SK-N-SH treated with all-trans-retinoic acid at 6 μM for 48 hours (cell line): Measurements from ENCODE around the gene KCNB1.

Experiments used
- ATAC-seq: fragments of 200-7000 bp; cut with Tn5 transposase; 3 replicates; pipeline ENCODE4 v1.9.1; 2020; ENCODE audit warnings: mild to moderate bottlenecking, moderate library complexity
- ARNTL ChIP-seq: fragments of 450-650 bp; formaldehyde crosslinking; IDR thresholded peaks from 2 replicates; pipeline ENCODE4 v1.5.0; 2020; ENCODE audit warnings: low read depth, mild to moderate bottlenecking, moderate library complexity, borderline replicate concordance
- BACH2 ChIP-seq: fragments of 250-450 bp; sonication (Bioruptor Pico); IDR thresholded peaks from 2 replicates; pipeline ENCODE4 v1.9.0; 2021; ENCODE audit warnings: mild to moderate bottlenecking, borderline replicate concordance
- CSDC2 ChIP-seq: fragments of 250-450 bp; sonication (Bioruptor Pico); IDR thresholded peaks from 2 replicates; pipeline ENCODE4 v1.5.0; 2020; ENCODE audit warnings: mild to moderate bottlenecking, moderate library complexity
- ESRRG ChIP-seq: fragments of 250-450 bp; sonication (Bioruptor Pico); IDR thresholded peaks from 2 replicates; pipeline ENCODE4 v1.6.1; 2021; ENCODE audit warnings: mild to moderate bottlenecking
- GLIS3 ChIP-seq: fragments of 250-450 bp; sonication (Bioruptor Pico); IDR thresholded peaks from 2 replicates; pipeline ENCODE4 v1.5.0; 2020; ENCODE audit warnings: mild to moderate bottlenecking, moderate library complexity
- ISL1 ChIP-seq: fragments of 250-450 bp; sonication (Bioruptor Pico); IDR thresholded peaks from 2 replicates; pipeline ENCODE4 v2.1.2; 2022; ENCODE audit warnings: mild to moderate bottlenecking, moderate library complexity
- OSR1 ChIP-seq: fragments of 250-450 bp; sonication (Bioruptor Pico); IDR thresholded peaks from 2 replicates; pipeline ENCODE4 v1.8.0; 2022; ENCODE audit warnings: moderate library complexity, mild to moderate bottlenecking, inconsistent platforms
- POU6F1 ChIP-seq: fragments of 250-450 bp; sonication (Bioruptor Pico); IDR thresholded peaks from 2 replicates; pipeline ENCODE4 v1.8.0; 2021; ENCODE audit warnings: low read depth, mild to moderate bottlenecking, moderate library complexity, borderline replicate concordance
- PPARA ChIP-seq: fragments of 250-450 bp; sonication (Bioruptor Pico); IDR thresholded peaks from 2 replicates; pipeline ENCODE4 v1.5.0; 2020; ENCODE audit warnings: mild to moderate bottlenecking, borderline replicate concordance
- RARB ChIP-seq: fragments of 250-450 bp; sonication (Bioruptor Pico); IDR thresholded peaks from 2 replicates; pipeline ENCODE4 v1.8.0; 2021; ENCODE audit warnings: mild to moderate bottlenecking, moderate library complexity
- SNAI2 ChIP-seq: fragments of 250-450 bp; sonication (Bioruptor Pico); IDR thresholded peaks from 2 replicates; pipeline ENCODE4 v1.5.0; 2020; ENCODE audit warnings: mild to moderate bottlenecking, moderate library complexity
- TCF4 ChIP-seq: fragments of 250-450 bp; sonication (Bioruptor Pico); IDR thresholded peaks from 2 replicates; pipeline ENCODE4 v1.8.0; 2021; ENCODE audit warnings: mild to moderate bottlenecking, moderate library complexity, borderline replicate concordance
- TOX ChIP-seq: fragments of 250-450 bp; sonication (Bioruptor Pico); IDR thresholded peaks from 2 replicates; pipeline ENCODE4 v1.8.0; 2021; ENCODE audit warnings: mild to moderate bottlenecking, moderate library complexity, borderline replicate concordance
- ZC3H10 ChIP-seq: fragments of 250-450 bp; sonication (Bioruptor Pico); IDR thresholded peaks from 2 replicates; pipeline ENCODE4 v1.5.1; 2021; ENCODE audit warnings: mild to moderate bottlenecking, moderate library complexity
- ZFP3 ChIP-seq: fragments of 250-450 bp; sonication (Bioruptor Pico); IDR thresholded peaks from 2 replicates; pipeline ENCODE4 v1.5.0; 2020; ENCODE audit warnings: mild to moderate bottlenecking, moderate library complexity
- ZFP30 ChIP-seq: fragments of 450-650 bp; formaldehyde crosslinking; IDR thresholded peaks from 2 replicates; pipeline ENCODE4 v1.5.0; 2022; ENCODE audit warnings: mild to moderate bottlenecking, moderate library complexity
- ZNF565 ChIP-seq: fragments of 450-650 bp; formaldehyde crosslinking; conservative IDR thresholded peaks from 2 replicates; pipeline ENCODE4 v1.5.0; 2020; ENCODE audit warnings: low read depth, mild to moderate bottlenecking, moderate library complexity
- ZNF8 ChIP-seq: fragments of 450-650 bp; formaldehyde crosslinking; IDR thresholded peaks from 2 replicates; pipeline ENCODE4 v1.5.0; 2020; ENCODE audit warnings: mild to moderate bottlenecking, moderate library complexity
- TF ChIP-seq, protein P1 (sequence below): fragments of 250-450 bp; sonication (Bioruptor Pico); IDR thresholded peaks from 2 replicates; pipeline ENCODE4 v1.5.1; 2021; ENCODE audit warnings: mild to moderate bottlenecking, moderate library complexity
- TF ChIP-seq, protein P2 (sequence below): fragments of 250-450 bp; sonication (Bioruptor Pico); IDR thresholded peaks from 2 replicates; pipeline ENCODE4 v1.5.1; 2020; ENCODE audit warnings: low read depth, mild to moderate bottlenecking, moderate library complexity
- TF ChIP-seq, protein P3 (sequence below): fragments of 250-450 bp; sonication (Bioruptor Pico); IDR thresholded peaks from 2 replicates; pipeline ENCODE4 v1.5.0; 2020; ENCODE audit warnings: mild to moderate bottlenecking, moderate library complexity

Gene KCNB1

GRCh38 chr20:49496553-49497397 lies 14.3 kb upstream of the KCNB1 start:
- TF ChIP-seq GLIS3 (CRISPR knock-in tag) (no peak), ZFP30 (no peak), ARNTL (CRISPR knock-in tag) (no peak), BACH2 (CRISPR knock-in tag) (no peak), TCF4 (CRISPR knock-in tag) (no peak), CSDC2 (CRISPR knock-in tag) (no peak), ZNF565 (CRISPR knock-in tag) (no peak)
- TF ChIP-seq, protein P1, sequence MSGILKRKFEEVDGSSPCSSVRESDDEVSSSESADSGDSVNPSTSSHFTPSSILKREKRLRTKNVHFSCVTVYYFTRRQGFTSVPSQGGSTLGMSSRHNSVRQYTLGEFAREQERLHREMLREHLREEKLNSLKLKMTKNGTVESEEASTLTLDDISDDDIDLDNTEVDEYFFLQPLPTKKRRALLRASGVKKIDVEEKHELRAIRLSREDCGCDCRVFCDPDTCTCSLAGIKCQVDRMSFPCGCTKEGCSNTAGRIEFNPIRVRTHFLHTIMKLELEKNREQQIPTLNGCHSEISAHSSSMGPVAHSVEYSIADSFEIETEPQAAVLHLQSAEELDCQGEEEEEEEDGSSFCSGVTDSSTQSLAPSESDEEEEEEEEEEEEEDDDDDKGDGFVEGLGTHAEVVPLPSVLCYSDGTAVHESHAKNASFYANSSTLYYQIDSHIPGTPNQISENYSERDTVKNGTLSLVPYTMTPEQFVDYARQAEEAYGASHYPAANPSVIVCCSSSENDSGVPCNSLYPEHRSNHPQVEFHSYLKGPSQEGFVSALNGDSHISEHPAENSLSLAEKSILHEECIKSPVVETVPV (CRISPR knock-in tag), result no peak
- no peak; the same call in 2 of the 3 replicates for ATAC-seq

- ATAC-seq, result no peak
- TF ChIP-seq OSR1 (CRISPR knock-in tag) (no peak), CSDC2 (CRISPR knock-in tag) (no peak), ARNTL (CRISPR knock-in tag) (no peak), BACH2 (CRISPR knock-in tag) (no peak), TOX (no peak), ZC3H10 (CRISPR knock-in tag) (no peak)
- TF ChIP-seq, protein P2, sequence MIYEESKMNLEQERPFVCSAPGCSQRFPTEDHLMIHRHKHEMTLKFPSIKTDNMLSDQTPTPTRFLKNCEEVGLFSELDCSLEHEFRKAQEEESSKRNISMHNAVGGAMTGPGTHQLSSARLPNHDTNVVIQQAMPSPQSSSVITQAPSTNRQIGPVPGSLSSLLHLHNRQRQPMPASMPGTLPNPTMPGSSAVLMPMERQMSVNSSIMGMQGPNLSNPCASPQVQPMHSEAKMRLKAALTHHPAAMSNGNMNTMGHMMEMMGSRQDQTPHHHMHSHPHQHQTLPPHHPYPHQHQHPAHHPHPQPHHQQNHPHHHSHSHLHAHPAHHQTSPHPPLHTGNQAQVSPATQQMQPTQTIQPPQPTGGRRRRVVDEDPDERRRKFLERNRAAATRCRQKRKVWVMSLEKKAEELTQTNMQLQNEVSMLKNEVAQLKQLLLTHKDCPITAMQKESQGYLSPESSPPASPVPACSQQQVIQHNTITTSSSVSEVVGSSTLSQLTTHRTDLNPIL (CRISPR knock-in tag), result no peak
- TF ChIP-seq, all 23 proteins: peak for 0
Measured at GRCh38 chr20:49496043-49496442, 13.6 kb upstream of the KCNB1 start.

- TF ChIP-seq, protein P3, sequence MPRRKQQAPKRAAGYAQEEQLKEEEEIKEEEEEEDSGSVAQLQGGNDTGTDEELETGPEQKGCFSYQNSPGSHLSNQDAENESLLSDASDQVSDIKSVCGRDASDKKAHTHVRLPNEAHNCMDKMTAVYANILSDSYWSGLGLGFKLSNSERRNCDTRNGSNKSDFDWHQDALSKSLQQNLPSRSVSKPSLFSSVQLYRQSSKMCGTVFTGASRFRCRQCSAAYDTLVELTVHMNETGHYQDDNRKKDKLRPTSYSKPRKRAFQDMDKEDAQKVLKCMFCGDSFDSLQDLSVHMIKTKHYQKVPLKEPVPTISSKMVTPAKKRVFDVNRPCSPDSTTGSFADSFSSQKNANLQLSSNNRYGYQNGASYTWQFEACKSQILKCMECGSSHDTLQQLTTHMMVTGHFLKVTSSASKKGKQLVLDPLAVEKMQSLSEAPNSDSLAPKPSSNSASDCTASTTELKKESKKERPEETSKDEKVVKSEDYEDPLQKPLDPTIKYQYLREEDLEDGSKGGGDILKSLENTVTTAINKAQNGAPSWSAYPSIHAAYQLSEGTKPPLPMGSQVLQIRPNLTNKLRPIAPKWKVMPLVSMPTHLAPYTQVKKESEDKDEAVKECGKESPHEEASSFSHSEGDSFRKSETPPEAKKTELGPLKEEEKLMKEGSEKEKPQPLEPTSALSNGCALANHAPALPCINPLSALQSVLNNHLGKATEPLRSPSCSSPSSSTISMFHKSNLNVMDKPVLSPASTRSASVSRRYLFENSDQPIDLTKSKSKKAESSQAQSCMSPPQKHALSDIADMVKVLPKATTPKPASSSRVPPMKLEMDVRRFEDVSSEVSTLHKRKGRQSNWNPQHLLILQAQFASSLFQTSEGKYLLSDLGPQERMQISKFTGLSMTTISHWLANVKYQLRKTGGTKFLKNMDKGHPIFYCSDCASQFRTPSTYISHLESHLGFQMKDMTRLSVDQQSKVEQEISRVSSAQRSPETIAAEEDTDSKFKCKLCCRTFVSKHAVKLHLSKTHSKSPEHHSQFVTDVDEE (CRISPR knock-in tag), result no peak
- TF ChIP-seq, protein P2 (CRISPR knock-in tag), result no peak
- TF ChIP-seq CSDC2 (CRISPR knock-in tag) (no peak), PPARA (CRISPR knock-in tag) (no peak), POU6F1 (no peak), GLIS3 (CRISPR knock-in tag) (no peak), ZNF8 (CRISPR knock-in tag) (no peak), TCF4 (CRISPR knock-in tag) (no peak), ZFP3 (CRISPR knock-in tag) (no peak)
- TF ChIP-seq, all 23 proteins: peak for 0
- ATAC-seq, result no peak
Measured at GRCh38 chr20:49490689-49491088, 8.2 kb upstream of the KCNB1 start.

- TF ChIP-seq PPARA (CRISPR knock-in tag), result no peak
- TF ChIP-seq ESRRG (CRISPR knock-in tag), result no peak
- no peak for TF ChIP-seq ZFP30
- TF ChIP-seq TOX, result no peak
- no peak for TF ChIP-seq ZNF565 (CRISPR knock-in tag)
- TF ChIP-seq TCF4 (CRISPR knock-in tag), result no peak
- no peak for TF ChIP-seq BACH2 (CRISPR knock-in tag)
- no peak for TF ChIP-seq OSR1 (CRISPR knock-in tag)
- TF ChIP-seq POU6F1, result no peak
- no peak for TF ChIP-seq SNAI2
- TF ChIP-seq ISL1 (CRISPR knock-in tag), result no peak
- TF ChIP-seq RARB (CRISPR knock-in tag), result no peak
- ATAC-seq, result no peak
Measured at GRCh38 chr20:49489688-49490087, 7.2 kb upstream of the KCNB1 start.
